ENCODE data around the gene ABO.
"Not testable (repeated sequence)": the region's sequence is repeated elsewhere in the genome, so short reads cannot be mapped to it uniquely, and the experiment has no call there.

Gene ABO

GRCh38 chr9:133223159-133223756 lies 51.7 kb downstream of the ABO start:
- DNase-seq, result not testable (repeated sequence)

GRCh38 chr9:133221994-133222393 lies 53.0 kb downstream of the ABO start:
- DNase-seq, result not testable (repeated sequence)

- no peak for DNase-seq
Measured at GRCh38 chr9:133221177-133221809, 53.7 kb downstream of the ABO start.

GRCh38 chr9:133218049-133218975 lies 56.7 kb downstream of the ABO start:
- not testable (repeated sequence) for DNase-seq

GRCh38 chr9:133217333-133217988 lies 57.5 kb downstream of the ABO start:
- DNase-seq, result not testable (repeated sequence)

GRCh38 chr9:133214276-133214675 lies 60.7 kb downstream of the ABO start:
- DNase-seq, result not testable (repeated sequence)

GRCh38 chr9:133210609-133211008 lies 64.4 kb downstream of the ABO start:
- no peak for DNase-seq

- no peak for DNase-seq
Measured at GRCh38 chr9:133210202-133210532, 64.8 kb downstream of the ABO start.

GRCh38 chr9:133209327-133210201 lies 65.4 kb downstream of the ABO start:
- DNase-seq, result not testable (repeated sequence)

GRCh38 chr9:133208880-133209300 lies 66.1 kb downstream of the ABO start, which contains the start of gene OBP2B:
Gene OBP2B, minus strand, starts transcription at chr9:133209250. Its CDS starts 51 bp downstream, at chr9:133209199.
- DNase-seq, result not testable (repeated sequence)

GRCh38 chr9:133208171-133208879 lies 66.7 kb downstream of the ABO start:
- not testable (repeated sequence) for DNase-seq

- DNase-seq, result no peak
Measured at GRCh38 chr9:133207540-133208170, 67.3 kb downstream of the ABO start.

GRCh38 chr9:133207021-133207531 lies 67.9 kb downstream of the ABO start:
- no peak for DNase-seq

GRCh38 chr9:133205996-133206931 lies 68.7 kb downstream of the ABO start:
- DNase-seq, result no peak

- not testable (repeated sequence) for DNase-seq
Measured at GRCh38 chr9:133205481-133205887, 69.5 kb downstream of the ABO start.
